ENCODE measurements around the gene PPP2R5A.
"Not testable (repeated sequence)": the region's sequence is repeated elsewhere in the genome, so short reads cannot be mapped to it uniquely, and the experiment has no call there.

Gene PPP2R5A

DNA sequence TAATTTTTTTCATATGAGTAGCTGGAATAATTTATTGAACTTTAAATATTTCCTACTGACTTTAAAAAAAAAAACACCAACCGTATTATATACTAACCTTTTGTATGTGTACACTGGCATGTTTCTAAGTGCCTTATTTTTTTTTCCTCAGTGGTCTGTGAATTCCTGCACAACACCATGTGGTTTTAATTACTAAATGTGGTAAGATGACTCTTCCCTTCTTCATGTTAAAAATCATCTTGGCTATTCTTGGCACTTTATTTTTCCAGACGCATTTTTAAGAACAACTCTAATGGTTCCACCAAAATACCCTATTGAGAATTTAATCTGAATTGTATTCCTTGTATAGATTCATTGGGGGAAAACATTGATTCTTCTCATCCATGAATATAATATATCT is 28.4 kb downstream of the PPP2R5A start:
- no peak overlapping the region for H3K27ac ChIP-seq
- peaks cover 46% of the 10 kb centered on the region for H3K36me3 ChIP-seq
- H3K4me1 ChIP-seq: no peaks in the 10 kb centered on the region
- no peak overlapping the region for H3K9ac ChIP-seq
- H3K4me2 ChIP-seq: no peak overlapping the region
- peaks cover 22% of the 10 kb centered on the region; the same call in 1 of the 2 replicates for H4K20me1 ChIP-seq
- TF ChIP-seq Cebpa-rat (IDR thresholded peaks at IDR 0.05): no peak
- no peak overlapping the region for H3K4me3 ChIP-seq
- H3K9me3 ChIP-seq: peaks cover 41% of the 10 kb centered on the region
- H3K27me3 ChIP-seq: no peaks in the 10 kb centered on the region

DNA sequence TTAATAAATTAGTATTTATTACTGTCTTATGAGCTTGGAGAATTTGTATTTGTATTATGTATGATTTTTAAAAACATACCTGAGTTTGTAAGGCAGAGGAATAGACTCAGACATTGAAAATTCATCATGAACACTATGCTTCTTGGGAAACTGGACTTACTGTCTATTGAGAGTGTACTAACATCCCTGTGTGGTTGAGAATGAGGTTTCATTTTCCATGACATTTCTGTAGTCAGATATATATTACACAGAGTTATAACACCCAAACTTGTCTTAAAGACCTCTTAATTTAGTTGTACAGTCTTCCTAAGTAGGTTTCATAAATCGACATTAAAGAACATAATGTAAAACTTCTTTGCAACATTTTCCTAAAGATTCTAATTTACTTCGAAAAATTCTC is 30.0 kb downstream of the PPP2R5A start:
- Histone ChIP-seq H3K4me1 (no peaks in the 10 kb centered on the region), H3K36me3 (peaks cover 42% of the 10 kb centered on the region), H3K27me3 (no peaks in the 10 kb centered on the region), H4K20me1 (peaks cover 22% of the 10 kb centered on the region; the same call in 1 of the 2 replicates), H3K9me3 (peaks cover 39% of the 10 kb centered on the region), H3K4me3 (no peak overlapping the region), H3K27ac (no peak overlapping the region), H3K9ac (no peak overlapping the region), H3K4me2 (no peak overlapping the region)
- no peak for TF ChIP-seq Cebpa-rat (IDR thresholded peaks at IDR 0.05)

DNA sequence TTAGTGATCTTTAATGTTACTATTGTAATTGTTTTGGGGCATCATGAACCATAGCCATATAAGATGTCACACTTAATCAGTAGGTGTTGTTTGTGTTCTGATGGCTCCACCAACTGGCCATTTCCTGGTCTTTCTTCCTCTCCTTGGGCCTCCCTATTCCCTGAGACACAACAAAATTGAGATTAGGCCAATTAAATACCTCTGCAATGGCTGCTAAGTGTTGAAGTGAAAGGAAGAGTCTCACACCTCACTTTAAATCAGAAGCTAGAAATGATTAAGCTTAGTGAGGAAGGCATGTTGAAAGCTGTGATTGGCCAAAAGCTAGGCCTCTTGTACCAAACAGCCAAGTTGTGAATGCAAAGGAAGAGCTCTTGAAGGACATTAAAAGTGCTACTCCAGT is 30.7 kb downstream of the PPP2R5A start:
- H3K27ac ChIP-seq: no peak overlapping the region
- H4K20me1 ChIP-seq: peaks cover 22% of the 10 kb centered on the region; the same call in 1 of the 2 replicates
- H3K9me3 ChIP-seq: peaks cover 37% of the 10 kb centered on the region
- H3K4me2 ChIP-seq: no peak overlapping the region
- no peaks in the 10 kb centered on the region for H3K4me1 ChIP-seq
- H3K36me3 ChIP-seq: peaks cover 35% of the 10 kb centered on the region
- no peak overlapping the region for H3K9ac ChIP-seq
- TF ChIP-seq Cebpa-rat (IDR thresholded peaks at IDR 0.05): no peak
- H3K4me3 ChIP-seq: no peak overlapping the region
- H3K27me3 ChIP-seq: no peaks in the 10 kb centered on the region

DNA sequence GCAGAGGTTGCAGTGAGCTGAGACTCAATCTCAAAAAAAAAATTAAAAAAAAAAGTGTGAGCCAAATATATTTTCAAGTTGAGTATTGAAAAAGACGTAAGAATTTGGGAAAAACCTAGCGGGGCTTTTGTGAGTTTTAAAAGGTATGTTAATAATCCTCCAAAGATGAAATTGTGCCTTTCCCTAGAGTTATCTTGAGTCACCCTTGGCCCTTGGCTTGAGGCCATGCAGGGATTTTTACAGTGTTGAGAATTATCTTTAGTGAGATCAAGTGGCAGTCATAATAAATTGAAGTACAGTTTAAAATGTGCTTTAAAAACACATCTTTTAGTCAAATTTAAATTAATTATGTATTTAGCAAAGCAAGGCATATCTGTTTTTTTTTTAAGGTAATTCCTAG is 32.7 kb downstream of the PPP2R5A start:
- no peak overlapping the region for H3K9ac ChIP-seq
- H3K36me3 ChIP-seq: peaks cover 21% of the 10 kb centered on the region
- H3K9me3 ChIP-seq: peaks cover 23% of the 10 kb centered on the region
- H3K4me1 ChIP-seq: no peaks in the 10 kb centered on the region
- H4K20me1 ChIP-seq: peaks cover 22% of the 10 kb centered on the region; the same call in 1 of the 2 replicates
- H3K27ac ChIP-seq: no peak overlapping the region
- no peak overlapping the region for H3K4me3 ChIP-seq
- no peaks in the 10 kb centered on the region for H3K27me3 ChIP-seq
- no peak for TF ChIP-seq Cebpa-rat (IDR thresholded peaks at IDR 0.05)
- no peak overlapping the region for H3K4me2 ChIP-seq

DNA sequence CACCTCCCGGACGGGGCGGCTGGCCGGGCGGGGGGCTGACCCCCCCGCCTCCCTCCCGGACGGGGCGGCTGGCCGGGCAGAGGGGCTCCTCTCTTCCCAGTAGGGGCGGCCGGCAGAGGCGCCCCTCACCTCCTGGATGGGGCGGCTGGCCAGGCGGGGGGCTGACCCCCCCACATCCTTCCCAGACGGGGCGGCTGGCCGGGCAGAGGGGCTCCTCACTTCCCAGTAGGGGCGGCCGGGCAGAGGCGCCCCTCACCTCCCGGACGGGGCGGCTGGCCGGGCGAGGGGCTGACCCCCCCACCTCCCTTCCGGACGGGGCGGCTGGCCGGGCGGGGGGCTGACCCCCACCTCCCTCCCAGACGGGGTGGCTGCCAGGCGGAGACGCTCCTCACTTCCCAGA is 35.8 kb downstream of the PPP2R5A start:
- Histone ChIP-seq H4K20me1 (peaks cover 34% of the 10 kb centered on the region; the same call in 1 of the 2 replicates), H3K36me3 (peaks cover 21% of the 10 kb centered on the region), H3K9me3 (peaks cover 21% of the 10 kb centered on the region)
- H3K4me2 ChIP-seq, H3K9ac ChIP-seq, H3K4me3 ChIP-seq, H3K27me3 ChIP-seq, H3K4me1 ChIP-seq, H3K27ac ChIP-seq: not testable (repeated sequence)

DNA sequence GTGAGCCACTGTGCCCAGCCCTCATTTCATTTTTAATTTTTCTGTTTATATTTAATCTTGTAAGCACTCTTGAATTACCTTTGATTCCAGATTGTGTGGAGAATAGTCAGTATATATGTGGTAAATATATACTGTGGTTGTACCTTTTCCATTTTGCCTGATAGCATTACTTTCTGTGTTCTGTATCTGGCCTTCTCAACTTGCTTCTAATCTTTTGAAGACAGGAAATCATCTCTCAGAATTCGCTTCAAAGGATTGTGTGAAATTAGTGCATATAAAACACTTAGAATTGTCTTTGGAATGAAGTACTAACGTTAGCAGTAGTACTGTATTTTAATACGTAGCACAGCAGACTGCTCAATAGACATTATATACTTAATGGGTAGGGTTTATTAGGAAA is 37.9 kb downstream of the PPP2R5A start:
- Histone ChIP-seq H3K4me1 (no peaks in the 10 kb centered on the region), H3K9ac (no peak overlapping the region), H3K9me3 (peaks cover 21% of the 10 kb centered on the region), H4K20me1 (peaks cover 42% of the 10 kb centered on the region; the same call in 1 of the 2 replicates), H3K4me2 (no peak overlapping the region), H3K27ac (no peak overlapping the region), H3K36me3 (peaks cover 23% of the 10 kb centered on the region; the same call in 1 of the 2 replicates), H3K4me3 (no peak overlapping the region), H3K27me3 (no peaks in the 10 kb centered on the region)
- TF ChIP-seq Cebpa-rat (IDR thresholded peaks at IDR 0.05): no peak

DNA sequence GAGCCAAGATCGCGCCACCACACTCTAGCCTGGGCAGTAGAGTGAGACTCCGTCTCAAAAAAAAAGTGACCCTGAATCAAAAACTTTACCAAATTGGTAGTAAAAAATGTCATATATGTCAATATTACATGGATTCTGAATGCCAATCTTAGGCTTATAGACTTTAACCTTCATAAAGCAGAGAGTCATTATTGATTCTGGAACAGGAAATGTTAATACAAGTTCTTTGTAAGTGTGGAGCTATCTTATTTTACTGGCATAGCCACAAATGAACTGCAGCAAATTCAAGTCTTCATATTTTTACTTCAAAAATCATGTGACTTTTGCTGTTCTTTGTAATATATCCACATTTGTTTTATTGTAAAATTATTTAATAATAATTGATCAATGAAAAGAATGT is 41.3 kb downstream of the PPP2R5A start:
- peaks cover 49% of the 10 kb centered on the region; the same call in 1 of the 2 replicates for H4K20me1 ChIP-seq
- TF ChIP-seq Cebpa-rat (IDR thresholded peaks at IDR 0.05): no peak
- H3K27ac ChIP-seq: no peak overlapping the region

DNA sequence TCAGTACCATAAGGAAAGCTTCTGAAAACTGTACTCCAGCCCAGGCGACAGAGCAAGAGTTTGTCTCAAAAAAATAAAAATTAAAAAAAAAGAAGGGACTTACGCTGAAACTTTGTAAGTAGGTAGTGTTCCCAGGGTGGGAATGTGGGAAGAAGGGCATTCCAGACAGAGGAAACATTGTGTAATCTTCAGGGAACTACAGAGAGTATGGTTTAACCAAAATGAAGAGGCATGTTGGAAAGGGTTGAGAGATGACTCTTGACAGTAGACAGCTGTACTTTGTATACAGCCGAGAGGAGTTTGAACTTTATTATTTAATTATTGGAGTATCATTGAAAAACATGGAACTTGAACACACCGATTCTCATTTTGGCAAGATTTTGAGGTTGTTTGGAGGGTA is 43.0 kb downstream of the PPP2R5A start:
- Histone ChIP-seq H3K27me3 (no peaks in the 10 kb centered on the region), H4K20me1 (peaks cover 49% of the 10 kb centered on the region; the same call in 1 of the 2 replicates), H3K4me3 (no peak overlapping the region), H3K36me3 (peaks cover 49% of the 10 kb centered on the region), H3K9ac (no peak overlapping the region), H3K4me2 (no peak overlapping the region), H3K9me3 (no peaks in the 10 kb centered on the region), H3K4me1 (no peaks in the 10 kb centered on the region), H3K27ac (no peak overlapping the region)
- no peak for TF ChIP-seq Cebpa-rat (IDR thresholded peaks at IDR 0.05)

More for the DNA sequence above, 41.3 kb downstream of the PPP2R5A start:
- no peak overlapping the region for H3K4me3 ChIP-seq
- H3K36me3 ChIP-seq: peaks cover 42% of the 10 kb centered on the region
- no peaks in the 10 kb centered on the region for H3K9me3 ChIP-seq
- H3K4me2 ChIP-seq: no peak overlapping the region
- no peak overlapping the region for H3K9ac ChIP-seq
- no peaks in the 10 kb centered on the region for H3K27me3 ChIP-seq
- H3K4me1 ChIP-seq: no peaks in the 10 kb centered on the region

DNA sequence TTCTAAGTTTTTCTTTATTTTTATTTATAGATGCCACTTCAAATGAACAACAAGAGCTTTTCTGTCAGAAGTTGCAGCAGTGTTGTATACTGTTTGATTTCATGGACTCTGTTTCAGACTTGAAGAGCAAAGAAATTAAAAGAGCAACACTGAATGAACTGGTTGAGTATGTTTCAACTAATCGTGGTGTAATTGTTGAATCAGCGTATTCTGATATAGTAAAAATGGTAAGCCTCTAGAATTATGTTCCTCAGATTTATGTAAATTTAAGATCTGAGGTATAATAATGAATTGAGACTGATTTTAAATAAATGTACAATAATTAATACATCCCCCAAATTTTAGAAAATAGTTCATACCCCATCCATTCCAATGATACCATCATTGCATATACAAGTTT is 43.9 kb downstream of the PPP2R5A start:
- no peaks in the 10 kb centered on the region for H3K9me3 ChIP-seq
- H4K20me1 ChIP-seq: peaks cover 49% of the 10 kb centered on the region; the same call in 1 of the 2 replicates
- H3K4me1 ChIP-seq: no peaks in the 10 kb centered on the region
- no peaks in the 10 kb centered on the region for H3K27me3 ChIP-seq
- no peak overlapping the region for H3K27ac ChIP-seq
- peaks cover 54% of the 10 kb centered on the region for H3K36me3 ChIP-seq
- TF ChIP-seq Cebpa-rat (IDR thresholded peaks at IDR 0.05): no peak
- H3K9ac ChIP-seq: no peak overlapping the region
- no peak overlapping the region for H3K4me3 ChIP-seq
- no peak overlapping the region for H3K4me2 ChIP-seq

DNA sequence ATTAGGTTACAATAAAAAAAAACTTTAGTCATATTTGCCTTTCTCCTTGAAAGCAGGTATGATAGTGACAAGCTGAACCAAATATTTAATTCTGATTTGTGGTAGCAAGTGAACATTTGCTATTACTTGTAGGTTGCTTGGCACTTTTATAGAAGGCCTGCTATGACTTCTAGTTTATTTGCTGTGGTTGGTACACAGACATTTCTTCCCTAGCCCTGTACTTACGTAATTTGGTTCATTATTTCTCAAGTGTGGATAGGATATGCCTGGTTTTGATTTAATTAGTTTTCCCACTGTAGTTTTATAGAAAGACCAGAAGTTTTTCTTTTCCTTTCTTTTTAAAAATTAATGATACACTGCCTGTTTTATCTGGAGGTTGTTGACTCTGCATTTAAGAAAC is 55.9 kb downstream of the PPP2R5A start:
- no peak overlapping the region for H3K9ac ChIP-seq
- H3K4me1 ChIP-seq: no peaks in the 10 kb centered on the region
- no peak for TF ChIP-seq Cebpa-rat (IDR thresholded peaks at IDR 0.05)
- H3K9me3 ChIP-seq: no peaks in the 10 kb centered on the region
- no peak overlapping the region for H3K27ac ChIP-seq
- no peak overlapping the region for H3K4me3 ChIP-seq
- H3K4me2 ChIP-seq: no peak overlapping the region
- no peaks in the 10 kb centered on the region for H3K27me3 ChIP-seq
- peaks cover 20% of the 10 kb centered on the region; the same call in 1 of the 2 replicates for H4K20me1 ChIP-seq
- H3K36me3 ChIP-seq: peaks cover 70% of the 10 kb centered on the region

DNA sequence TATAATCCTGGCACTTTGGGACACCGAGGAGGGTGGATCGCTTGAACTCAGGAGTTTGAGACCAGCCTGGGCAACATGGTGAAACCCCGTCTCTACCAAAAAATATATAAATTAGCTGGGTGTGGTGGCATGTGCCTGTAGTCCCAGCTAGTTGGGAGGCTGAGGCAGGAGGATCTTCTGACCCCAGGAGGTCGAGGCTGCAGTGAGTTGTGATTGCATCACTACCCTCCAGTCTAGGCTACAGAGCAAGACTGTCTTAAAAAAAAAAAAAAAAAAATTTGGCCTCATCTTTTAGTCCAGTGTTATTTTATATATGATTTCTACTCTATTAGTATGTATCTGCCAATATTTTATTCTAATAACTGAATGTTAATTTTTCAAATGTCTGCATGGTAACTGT is 59.7 kb downstream of the PPP2R5A start:
- Histone ChIP-seq H4K20me1 (peaks cover 13% of the 10 kb centered on the region; the same call in 1 of the 2 replicates), H3K4me2 (no peak overlapping the region), H3K9me3 (no peaks in the 10 kb centered on the region), H3K27ac (no peak overlapping the region), H3K4me1 (0 out of 2 replicates have a peak, but pooled peaks cover 2% of the 10 kb centered on the region), H3K9ac (no peak overlapping the region), H3K36me3 (peaks cover 78% of the 10 kb centered on the region), H3K27me3 (no peaks in the 10 kb centered on the region), H3K4me3 (no peak overlapping the region)
- TF ChIP-seq Cebpa-rat (IDR thresholded peaks at IDR 0.05): no peak

Data from BLaER1 (cell line).